ENCODE data around the gene PEX14. TPM values are rescaled to one million over a fixed set of nuclear protein-coding genes. Genes with fewer than 3 reads are reported as not detected.

The PEX14 gene
- total RNA-seq, 1 donor from 2014 or later: 28.0 TPM

DNA sequence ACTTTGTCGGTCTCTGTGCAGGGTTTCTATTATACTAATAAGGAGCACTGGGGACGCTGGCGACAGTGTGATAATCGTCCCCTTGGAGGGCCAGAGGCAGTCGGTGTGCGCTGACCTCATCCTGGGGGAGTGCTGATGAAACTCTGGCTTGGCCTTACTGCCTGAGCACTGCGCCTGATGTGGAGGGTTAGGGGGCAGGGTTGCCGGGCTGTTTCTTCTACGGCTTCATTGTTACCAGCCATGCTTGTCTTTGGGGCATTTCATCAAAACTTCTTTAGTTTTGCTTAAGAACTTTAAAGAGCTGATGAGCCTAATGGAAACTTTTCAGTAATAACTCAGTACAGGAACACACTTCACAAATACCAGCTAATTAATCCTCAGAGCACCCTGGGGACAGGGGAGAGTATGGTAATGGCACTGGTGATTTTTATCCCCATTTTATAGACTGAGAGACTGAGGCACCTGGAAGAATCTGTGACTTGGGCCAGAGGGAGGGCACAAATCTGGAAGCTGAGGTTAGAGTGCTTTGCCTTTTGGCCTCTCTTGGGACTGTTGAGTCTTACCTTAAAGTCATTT, 81.8 kb downstream of the PEX14 start:
- peak; percentile 6 for DNase-seq (ENCODE audit: low read depth, low spot score)
- TF ChIP-seq, protein P1, sequence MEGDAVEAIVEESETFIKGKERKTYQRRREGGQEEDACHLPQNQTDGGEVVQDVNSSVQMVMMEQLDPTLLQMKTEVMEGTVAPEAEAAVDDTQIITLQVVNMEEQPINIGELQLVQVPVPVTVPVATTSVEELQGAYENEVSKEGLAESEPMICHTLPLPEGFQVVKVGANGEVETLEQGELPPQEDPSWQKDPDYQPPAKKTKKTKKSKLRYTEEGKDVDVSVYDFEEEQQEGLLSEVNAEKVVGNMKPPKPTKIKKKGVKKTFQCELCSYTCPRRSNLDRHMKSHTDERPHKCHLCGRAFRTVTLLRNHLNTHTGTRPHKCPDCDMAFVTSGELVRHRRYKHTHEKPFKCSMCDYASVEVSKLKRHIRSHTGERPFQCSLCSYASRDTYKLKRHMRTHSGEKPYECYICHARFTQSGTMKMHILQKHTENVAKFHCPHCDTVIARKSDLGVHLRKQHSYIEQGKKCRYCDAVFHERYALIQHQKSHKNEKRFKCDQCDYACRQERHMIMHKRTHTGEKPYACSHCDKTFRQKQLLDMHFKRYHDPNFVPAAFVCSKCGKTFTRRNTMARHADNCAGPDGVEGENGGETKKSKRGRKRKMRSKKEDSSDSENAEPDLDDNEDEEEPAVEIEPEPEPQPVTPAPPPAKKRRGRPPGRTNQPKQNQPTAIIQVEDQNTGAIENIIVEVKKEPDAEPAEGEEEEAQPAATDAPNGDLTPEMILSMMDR (conservative IDR thresholded peaks at IDR 0.05): no peak
- Mint-ChIP-seq H3K9me3 (no peaks in the 10 kb centered on the region), H3K4me1 (peaks cover 43% of the 10 kb centered on the region), H3K27ac (ENCODE audit: unreplicated experiment) (peak overlapping the region; percentile 40), H3K4me3 (peak overlapping the region; percentile 10), H3K27me3 (ENCODE audit: low read depth) (no peaks in the 10 kb centered on the region), H3K36me3 (ENCODE audit: low read depth) (no peaks in the 10 kb centered on the region)

DNA sequence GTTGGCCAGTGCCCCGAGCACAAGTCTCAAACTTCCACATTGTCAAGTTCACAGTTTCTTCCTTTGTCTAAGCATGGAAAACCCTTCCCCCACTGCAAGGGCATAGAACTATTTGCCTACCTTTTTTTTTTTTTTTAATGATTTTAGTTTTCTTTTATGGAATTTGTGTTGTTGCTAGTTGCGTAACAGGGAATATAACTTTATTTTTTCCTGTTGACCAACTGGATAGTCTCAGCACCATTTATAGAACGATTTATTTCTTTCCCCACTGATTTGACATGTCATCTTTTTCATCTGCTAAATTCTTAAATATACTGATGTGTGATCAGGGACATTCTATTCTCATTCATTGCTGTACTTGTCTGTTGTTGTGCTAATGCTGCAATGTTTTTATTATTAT, 83.0 kb downstream of the PEX14 start:
- H3K27ac Mint-ChIP-seq (ENCODE audit: unreplicated experiment): no peak overlapping the region

DNA sequence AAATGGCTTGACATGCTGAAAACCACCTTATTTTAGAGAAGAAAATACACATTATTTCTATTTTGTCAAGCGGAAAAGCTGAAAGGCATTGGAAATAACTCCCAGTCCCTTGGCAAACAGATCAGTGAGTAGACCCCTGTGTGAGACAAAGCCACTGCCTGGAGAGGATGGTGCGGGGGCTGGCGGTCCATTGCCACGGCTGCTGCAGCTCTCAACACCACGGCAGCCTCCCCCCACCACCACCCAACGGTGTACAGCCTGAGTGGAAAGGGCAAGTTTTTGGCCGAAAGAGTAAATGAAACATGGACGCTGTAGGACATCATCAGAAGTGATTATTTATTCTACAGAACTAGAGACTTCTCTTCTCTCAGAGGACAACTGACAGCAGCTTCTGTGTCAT, 84.6 kb downstream of the PEX14 start:
- peaks cover 8% of the 10 kb centered on the region for H3K36me3 Mint-ChIP-seq (ENCODE audit: low read depth)
- peaks cover 6% of the 10 kb centered on the region for H3K9me3 Mint-ChIP-seq
- peaks cover 35% of the 10 kb centered on the region for H3K4me1 Mint-ChIP-seq
- H3K27ac Mint-ChIP-seq (ENCODE audit: unreplicated experiment): no peak overlapping the region
- H3K27me3 Mint-ChIP-seq (ENCODE audit: low read depth): no peaks in the 10 kb centered on the region
- no peak for DNase-seq (ENCODE audit: low read depth, low spot score)
- TF ChIP-seq, protein P1 (conservative IDR thresholded peaks at IDR 0.05): no peak
- H3K4me3 Mint-ChIP-seq: no peak overlapping the region

More for the DNA sequence above, 83.0 kb downstream of the PEX14 start:
- no peak overlapping the region for H3K4me3 Mint-ChIP-seq
- peaks cover 41% of the 10 kb centered on the region for H3K4me1 Mint-ChIP-seq
- DNase-seq (ENCODE audit: low read depth, low spot score): no peak
- H3K36me3 Mint-ChIP-seq (ENCODE audit: low read depth): peaks cover 2% of the 10 kb centered on the region
- TF ChIP-seq, protein P1 (conservative IDR thresholded peaks at IDR 0.05): no peak
- no peaks in the 10 kb centered on the region for H3K9me3 Mint-ChIP-seq
- H3K27me3 Mint-ChIP-seq (ENCODE audit: low read depth): no peaks in the 10 kb centered on the region

DNA sequence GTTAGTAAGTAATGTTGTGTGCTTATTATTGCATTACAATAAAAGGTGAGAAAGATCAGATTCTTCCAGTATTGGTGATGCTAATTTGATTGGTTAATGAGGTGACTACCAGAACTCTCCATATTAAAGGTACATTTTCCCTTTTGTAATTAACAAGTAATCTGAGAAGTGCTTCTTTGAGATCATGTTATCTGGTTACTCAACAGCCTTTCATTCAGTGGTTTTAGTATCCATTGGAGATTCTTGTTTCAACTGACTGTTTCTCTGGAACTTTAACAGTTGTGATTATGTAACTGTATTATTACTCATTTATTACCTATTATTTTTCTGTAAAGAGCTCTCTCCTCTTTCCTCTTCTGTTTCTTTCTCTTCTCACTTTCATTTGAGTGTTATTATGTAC, 86.7 kb downstream of the PEX14 start:
- H3K27me3 Mint-ChIP-seq (ENCODE audit: low read depth): no peaks in the 10 kb centered on the region
- no peak for DNase-seq (ENCODE audit: low read depth, low spot score)
- H3K4me3 Mint-ChIP-seq: no peak overlapping the region
- peaks cover 8% of the 10 kb centered on the region for H3K36me3 Mint-ChIP-seq (ENCODE audit: low read depth)
- no peak overlapping the region for H3K27ac Mint-ChIP-seq (ENCODE audit: unreplicated experiment)
- peaks cover 6% of the 10 kb centered on the region for H3K9me3 Mint-ChIP-seq
- TF ChIP-seq, protein P1 (conservative IDR thresholded peaks at IDR 0.05): no peak
- peaks cover 21% of the 10 kb centered on the region for H3K4me1 Mint-ChIP-seq

DNA sequence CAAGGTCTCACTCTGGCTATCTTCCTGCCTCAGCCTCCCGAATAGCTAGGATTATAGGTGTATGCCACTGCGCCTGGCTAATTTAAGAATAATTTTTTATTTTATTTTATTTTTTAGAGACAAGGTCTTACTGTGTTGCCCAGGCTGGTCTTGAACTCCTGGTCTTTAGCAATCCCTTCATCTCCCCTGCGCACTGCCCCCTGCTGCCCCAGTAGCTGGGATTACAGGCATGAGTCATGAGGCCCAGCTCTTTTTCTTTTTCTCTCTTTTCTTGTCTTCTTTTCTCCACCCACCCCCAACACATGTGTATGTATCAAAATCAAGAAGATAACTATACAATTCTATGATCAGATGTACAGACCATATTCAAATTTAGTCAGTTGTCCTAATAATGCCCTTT, 87.2 kb downstream of the PEX14 start:
- H3K27ac Mint-ChIP-seq (ENCODE audit: unreplicated experiment): no peak overlapping the region
- peaks cover 16% of the 10 kb centered on the region for H3K4me1 Mint-ChIP-seq
- no peak for DNase-seq (ENCODE audit: low read depth, low spot score)
- TF ChIP-seq, protein P1 (conservative IDR thresholded peaks at IDR 0.05): peak; percentile 26
- peaks cover 6% of the 10 kb centered on the region for H3K9me3 Mint-ChIP-seq
- no peaks in the 10 kb centered on the region for H3K27me3 Mint-ChIP-seq (ENCODE audit: low read depth)
- no peak overlapping the region for H3K4me3 Mint-ChIP-seq
- H3K36me3 Mint-ChIP-seq (ENCODE audit: low read depth): peaks cover 8% of the 10 kb centered on the region

All from neural crest cell (in vitro differentiated cells).